HEK293 (cell line): ENCODE measurements around the gene RALGAPA1.

Source experiments
- GFI1B ChIP-seq: fragments of 450-650 bp; formaldehyde crosslinking; IDR thresholded peaks from 2 replicates; pipeline ENCODE4 v1.5.1; 2016; ENCODE audit warnings: missing biosample characterization, missing genetic modification characterization
- KLF17 ChIP-seq: fragments of 450-650 bp; formaldehyde crosslinking; IDR thresholded peaks from 2 replicates; pipeline ENCODE4 v1.5.1; 2016; ENCODE audit warnings: missing biosample characterization, missing genetic modification characterization
- REPIN1 ChIP-seq: fragments of 450-650 bp; formaldehyde crosslinking; IDR thresholded peaks from 2 replicates; pipeline ENCODE4 v1.5.1; 2017; ENCODE audit warnings: missing biosample characterization, missing genetic modification characterization, low read depth
- TF ChIP-seq, protein P1 (sequence below): fragments of 450-650 bp; formaldehyde crosslinking; IDR thresholded peaks from 2 replicates; pipeline ENCODE4 v1.5.1; 2016; ENCODE audit warnings: missing biosample characterization, missing genetic modification characterization

DNA sequence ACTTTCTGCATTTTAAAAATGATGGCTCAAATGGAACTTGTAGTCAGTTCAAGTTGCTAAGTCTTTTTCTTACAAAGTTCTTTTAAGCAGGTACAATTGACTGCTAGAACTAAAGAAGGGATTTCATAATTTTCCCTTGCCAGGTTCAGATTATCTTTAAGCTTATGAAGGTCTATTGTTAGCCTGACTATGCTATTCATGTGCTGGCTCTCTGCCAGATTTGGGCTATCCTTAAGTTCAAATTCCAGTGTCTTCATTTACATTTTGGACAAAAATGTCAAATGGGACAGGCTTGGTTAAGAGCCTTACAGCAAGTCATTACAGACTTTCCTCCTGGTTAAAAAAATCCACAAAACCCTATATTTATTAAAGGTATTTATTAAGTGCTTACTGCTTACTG lies 232.8 kb downstream of the RALGAPA1 start:
- TF ChIP-seq, protein P1, sequence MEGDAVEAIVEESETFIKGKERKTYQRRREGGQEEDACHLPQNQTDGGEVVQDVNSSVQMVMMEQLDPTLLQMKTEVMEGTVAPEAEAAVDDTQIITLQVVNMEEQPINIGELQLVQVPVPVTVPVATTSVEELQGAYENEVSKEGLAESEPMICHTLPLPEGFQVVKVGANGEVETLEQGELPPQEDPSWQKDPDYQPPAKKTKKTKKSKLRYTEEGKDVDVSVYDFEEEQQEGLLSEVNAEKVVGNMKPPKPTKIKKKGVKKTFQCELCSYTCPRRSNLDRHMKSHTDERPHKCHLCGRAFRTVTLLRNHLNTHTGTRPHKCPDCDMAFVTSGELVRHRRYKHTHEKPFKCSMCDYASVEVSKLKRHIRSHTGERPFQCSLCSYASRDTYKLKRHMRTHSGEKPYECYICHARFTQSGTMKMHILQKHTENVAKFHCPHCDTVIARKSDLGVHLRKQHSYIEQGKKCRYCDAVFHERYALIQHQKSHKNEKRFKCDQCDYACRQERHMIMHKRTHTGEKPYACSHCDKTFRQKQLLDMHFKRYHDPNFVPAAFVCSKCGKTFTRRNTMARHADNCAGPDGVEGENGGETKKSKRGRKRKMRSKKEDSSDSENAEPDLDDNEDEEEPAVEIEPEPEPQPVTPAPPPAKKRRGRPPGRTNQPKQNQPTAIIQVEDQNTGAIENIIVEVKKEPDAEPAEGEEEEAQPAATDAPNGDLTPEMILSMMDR (tag by site-specific recombination), result no peak
- TF ChIP-seq KLF17 (tag by site-specific recombination) (no peak), REPIN1 (tag by site-specific recombination) (no peak), GFI1B (tag by site-specific recombination) (no peak)
